Right cardiac atrium (tissue), 5 donors: ENCODE data around the gene COX7B2. TPM values are rescaled to one million over a fixed set of nuclear protein-coding genes. Genes with fewer than 3 reads are reported as not detected.

ENCODE experiments used
- ATAC-seq, 2 donors: fragments of 200-7000 bp; cut with Tn5 transposase; one replicate each; pipeline versions ENCODE4 v1.8.0 to v1.9.1; 2020; ENCODE audit warnings: moderate library complexity in 2 of 2, mild to moderate bottlenecking in 1 of 2
- DNase-seq, 3 donors: peaks; one replicate each; pipeline ENCODE4 v3.0.0-alpha.2; 2020
- H3K27ac ChIP-seq: one replicate; pipeline ENCODE4 v1.5.1; 2013; ENCODE audit warnings: mild to moderate bottlenecking, low read length, control low read depth, moderate library complexity
- H3K27me3 ChIP-seq: one replicate; pipeline ENCODE4 v1.6.1; 2013; ENCODE audit not compliant: control insufficient read depth, insufficient read depth
- H3K4me1 ChIP-seq: one replicate; pipeline ENCODE4 v1.6.1; 2013; ENCODE audit warnings: low read length; ENCODE audit not compliant: control insufficient read depth, insufficient read depth
- H3K4me3 ChIP-seq: one replicate; pipeline ENCODE4 v1.5.1; 2013; ENCODE audit warnings: low read length, control low read depth
- H3K9me3 ChIP-seq: one replicate; pipeline ENCODE4 v1.6.1; 2013; ENCODE audit warnings: low read length; ENCODE audit not compliant: control insufficient read depth
- WGBS: extraction: QIAGEN DNeasy Blood & Tissue Kit; methylation state at CpG from one replicate; pipeline ENCODE4 v1.1.7; 2013; 5-methylcytosine and 5-hydroxymethylcytosine counted together
- intact Hi-C, 4 donors: fragments of 100-400 bp; cut with DNase I; formaldehyde crosslinking; loops; one replicate each; pipeline versions ENCODE4 v1.11.0 to v1.14.0; 2022 to 2023
- polyA plus RNA-seq: library from polyadenylated mRNA; stranded (reverse); fragments of 200-250 nt; gene quantifications from one replicate; pipeline ENCODE4 v1.2.3, GENCODE V29; 2013
- total RNA-seq, 4 donors: library from RNA; stranded (reverse); fragmentation: NEBNext Ultra II Directional; extraction: Animal tissue kit (Norgen Biotek cat#: 25700); gene quantifications; one replicate each; pipeline ENCODE4 v1.2.1, GENCODE V29; 2021
- donor health status: healthy with polysubstance abuse.
- donor health status: DM: no; HTN: yes; CAD: no.
- donor health status: DM: no; HTN: no; CAD: no.
- donor health status: DM: no; HTN: yes; CAD: no; lungs with severe emphysema.
- donor health status: DM: yes; HTN: yes; CAD: no.

COX7B2 gene
- total and polyA plus RNA-seq, 5 donors, result not detected

DNA sequence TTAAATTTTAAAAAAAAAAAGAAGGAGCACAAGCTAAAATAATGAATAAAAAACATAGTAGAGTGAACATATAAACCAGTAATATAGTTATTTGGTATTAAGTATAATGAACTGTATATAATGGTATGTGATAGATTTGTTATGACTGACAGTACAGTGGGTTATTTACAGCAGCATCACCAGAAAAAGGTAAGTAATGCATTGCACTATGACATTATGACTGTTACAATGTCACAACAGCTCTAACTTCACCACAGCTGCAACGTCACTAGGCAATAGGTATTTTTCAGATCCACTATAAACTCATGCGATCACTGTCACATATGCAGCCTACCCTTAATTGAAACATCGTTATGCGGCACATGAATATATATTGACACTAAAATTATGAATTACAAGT lies 72.5 kb downstream of the COX7B2 start:
- Histone ChIP-seq H3K4me3 (no peak overlapping the region), H3K4me1 (no peaks in the 10 kb centered on the region), H3K27me3 (no peaks in the 10 kb centered on the region), H3K9me3 (no peaks in the 10 kb centered on the region), H3K27ac (no peak overlapping the region)
- DNase-seq, result no peak
- intact Hi-C loops, result no loop called here
- 89% methylated on average over 4 of the region's 4 CpGs for WGBS
- no peak for ATAC-seq

GRCh38 chr4:46830971-46831454 lies 78.0 kb downstream of the COX7B2 start:
- 94% methylated on average over 24 of the region's 24 CpGs for WGBS
- Histone ChIP-seq H3K27ac (no peak overlapping the region), H3K27me3 (no peaks in the 10 kb centered on the region), H3K4me3 (no peak overlapping the region), H3K4me1 (no peaks in the 10 kb centered on the region), H3K9me3 (no peaks in the 10 kb centered on the region)
- no peak for ATAC-seq
- intact Hi-C loops, result no loop called here
- DNase-seq, result peak in 2 of 3 donors; percentile 36 to 44

DNA sequence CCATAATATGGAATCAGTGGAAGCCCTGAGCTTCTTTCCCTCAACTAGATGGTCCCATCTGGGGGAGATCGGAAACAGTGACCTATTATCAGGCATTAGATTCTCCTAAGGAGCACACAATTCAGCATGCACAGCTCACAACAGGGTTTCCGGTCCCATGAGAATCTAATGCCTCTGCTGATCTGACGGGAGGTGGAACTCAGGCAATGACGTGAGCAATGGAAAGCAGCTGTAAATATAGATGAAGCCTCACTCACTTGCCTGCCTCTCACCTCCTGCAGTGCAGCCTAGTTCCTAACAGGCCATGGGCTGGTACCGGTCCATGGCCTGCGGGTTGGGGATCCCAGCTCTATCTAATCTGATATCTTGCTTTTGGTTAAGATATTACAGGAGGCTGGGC lies 88.9 kb downstream of the COX7B2 start:
- no peak for ATAC-seq
- no peak overlapping the region for H3K4me3 ChIP-seq
- no peak for DNase-seq
- intact Hi-C loops, result no loop called here
- H3K9me3 ChIP-seq, result no peaks in the 10 kb centered on the region
- H3K4me1 ChIP-seq, result no peaks in the 10 kb centered on the region
- no peak overlapping the region for H3K27ac ChIP-seq
- H3K27me3 ChIP-seq, result no peaks in the 10 kb centered on the region
- 84% methylated on average over 6 of the region's 6 CpGs for WGBS

GRCh38 chr4:46819095-46819494 lies 90.0 kb downstream of the COX7B2 start:
- 95% methylated on average over 3 of the region's 3 CpGs for WGBS
- Histone ChIP-seq H3K27ac (no peak overlapping the region), H3K27me3 (no peaks in the 10 kb centered on the region), H3K4me3 (no peak overlapping the region), H3K4me1 (no peaks in the 10 kb centered on the region), H3K9me3 (no peaks in the 10 kb centered on the region)
- intact Hi-C loops, result no loop called here
- DNase-seq, result no peak
- no peak for ATAC-seq

GRCh38 chr4:46818604-46819003 lies 90.4 kb downstream of the COX7B2 start:
- DNase-seq (no peak), ATAC-seq (no peak)
- Histone ChIP-seq H3K4me3 (no peak overlapping the region), H3K9me3 (no peaks in the 10 kb centered on the region), H3K4me1 (no peaks in the 10 kb centered on the region), H3K27ac (no peak overlapping the region), H3K27me3 (no peaks in the 10 kb centered on the region)
- 78% methylated on average over 4 of the region's 4 CpGs for WGBS
- intact Hi-C loops, result no loop called here

- WGBS, result 84% methylated on average over 1 of the region's 1 CpG
- intact Hi-C loops, result no loop called here
- Histone ChIP-seq H3K27ac (no peak overlapping the region), H3K4me3 (no peak overlapping the region), H3K4me1 (no peaks in the 10 kb centered on the region), H3K27me3 (no peaks in the 10 kb centered on the region), H3K9me3 (no peaks in the 10 kb centered on the region)
- no peak for ATAC-seq
- no peak for DNase-seq
Measured at GRCh38 chr4:46817806-46818205, 91.2 kb downstream of the COX7B2 start.

- peak in 2 of 3 donors; percentile 32 to 37 for DNase-seq
- 89% methylated on average over 24 of the region's 24 CpGs for WGBS
- Histone ChIP-seq H3K4me3 (no peak overlapping the region), H3K9me3 (no peaks in the 10 kb centered on the region), H3K27ac (no peak overlapping the region), H3K27me3 (no peaks in the 10 kb centered on the region), H3K4me1 (no peaks in the 10 kb centered on the region)
- intact Hi-C loops, result no loop called here
- no peak for ATAC-seq
Measured at GRCh38 chr4:46804781-46805413, 104.1 kb downstream of the COX7B2 start.

DNA sequence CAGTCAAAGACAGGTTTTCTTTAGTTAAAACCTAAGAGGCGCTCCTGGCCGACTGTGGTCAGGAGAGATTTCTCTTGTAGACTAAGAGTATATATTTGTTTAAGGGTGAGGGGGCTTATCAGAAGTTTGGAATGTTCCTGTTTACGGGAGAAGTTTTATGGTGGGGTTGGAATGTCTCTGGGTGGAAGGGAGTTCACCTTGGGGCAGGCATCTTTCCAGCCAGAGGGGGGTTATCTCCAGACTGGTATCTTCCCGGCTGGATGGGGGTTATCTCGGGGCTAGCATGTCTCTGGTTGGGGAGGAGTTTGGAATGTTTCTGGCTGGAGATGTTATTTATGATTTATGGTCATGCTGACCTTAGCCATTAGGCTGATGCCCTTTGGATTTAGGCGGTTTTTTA lies 116.0 kb downstream of the COX7B2 start:
- no peak for DNase-seq

DNA sequence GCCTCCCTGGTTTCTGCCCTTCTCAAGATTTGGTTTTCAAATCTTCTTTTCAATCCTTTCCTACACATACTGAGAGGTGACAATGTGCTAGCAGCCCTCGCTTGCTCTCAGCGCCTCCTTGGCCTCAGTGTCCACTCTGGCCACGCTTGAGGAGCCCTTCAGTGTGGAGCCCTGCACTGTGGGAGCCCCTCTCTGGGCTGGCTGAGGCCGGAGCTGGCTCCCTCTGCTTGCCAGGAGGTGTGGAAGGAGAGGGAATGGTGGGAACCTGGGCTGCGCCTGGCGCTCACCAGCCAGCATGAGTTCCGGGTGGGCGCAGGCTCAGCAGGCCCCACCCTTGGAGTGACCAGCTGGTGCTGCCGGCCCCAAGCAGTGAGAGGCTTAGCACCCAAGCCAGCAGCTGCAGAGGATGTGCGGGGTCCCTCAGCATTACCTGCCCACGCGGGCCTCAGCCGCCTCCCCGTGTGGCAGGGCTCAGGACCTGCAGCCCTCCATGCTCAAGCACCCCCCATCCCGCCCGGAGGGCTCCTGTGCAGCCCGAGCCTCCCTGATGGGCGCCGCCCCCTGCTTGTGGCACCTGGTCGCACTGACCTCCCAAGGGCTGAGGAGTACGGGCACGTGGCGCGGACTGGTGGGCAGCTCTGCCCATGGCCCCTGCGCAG lies 127.5 kb downstream of the COX7B2 start:
- H3K9me3 ChIP-seq, result no peaks in the 10 kb centered on the region
- H3K27me3 ChIP-seq, result no peaks in the 10 kb centered on the region
- WGBS, result 93% methylated on average over 25 of the region's 25 CpGs
- no peak overlapping the region for H3K4me3 ChIP-seq
- H3K4me1 ChIP-seq, result no peaks in the 10 kb centered on the region
- DNase-seq, result peak in 2 of 3 donors; percentile 21 to 42
- ATAC-seq, result no peak
- intact Hi-C loops, result no loop called here
- H3K27ac ChIP-seq, result no peak overlapping the region

More for the DNA sequence above, 116.0 kb downstream of the COX7B2 start:
- WGBS, result 44% methylated on average over 6 of the region's 6 CpGs
- Histone ChIP-seq H3K4me1 (no peaks in the 10 kb centered on the region), H3K4me3 (no peak overlapping the region), H3K27me3 (no peaks in the 10 kb centered on the region), H3K27ac (no peak overlapping the region), H3K9me3 (no peaks in the 10 kb centered on the region)
- intact Hi-C loops, result no loop called here
- ATAC-seq, result no peak

DNA sequence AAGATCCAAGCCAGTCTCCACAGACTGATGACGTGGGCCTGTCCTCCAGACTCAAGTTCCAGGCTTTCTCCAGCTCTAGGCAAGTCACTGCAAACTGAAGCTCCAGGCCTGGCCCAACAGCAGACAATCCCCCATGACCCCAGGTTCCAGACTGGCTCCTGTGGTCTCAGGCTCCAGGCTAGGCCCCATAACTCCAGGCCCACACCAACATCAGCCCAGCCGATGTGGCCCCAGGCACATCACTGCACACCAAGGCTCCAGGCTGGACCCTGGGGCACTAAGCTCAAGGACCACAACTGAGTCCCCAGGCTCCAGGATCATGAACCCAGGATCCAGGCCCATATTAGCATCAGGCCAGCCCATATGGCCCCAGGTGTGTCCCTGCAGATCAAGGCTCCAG lies 143.6 kb downstream of the COX7B2 start:
- 84% methylated on average over 2 of the region's 2 CpGs for WGBS
- H3K4me3 ChIP-seq, result no peak overlapping the region
- DNase-seq, result no peak
- no peaks in the 10 kb centered on the region for H3K9me3 ChIP-seq
- intact Hi-C loops, result no loop called here
- no peaks in the 10 kb centered on the region for H3K4me1 ChIP-seq
- no peaks in the 10 kb centered on the region for H3K27me3 ChIP-seq
- no peak overlapping the region for H3K27ac ChIP-seq
- ATAC-seq, result no peak

GRCh38 chr4:46730075-46730474 lies 179.0 kb downstream of the COX7B2 start:
- H3K27me3 ChIP-seq, result no peaks in the 10 kb centered on the region
- no peak for DNase-seq
- H3K4me3 ChIP-seq, result no peak overlapping the region
- no peaks in the 10 kb centered on the region for H3K9me3 ChIP-seq
- H3K4me1 ChIP-seq, result no peaks in the 10 kb centered on the region
- no peak overlapping the region for H3K27ac ChIP-seq
- 66% methylated on average over 3 of the region's 3 CpGs for WGBS
- no peak for ATAC-seq
- intact Hi-C loops, result no loop called here
